ENCODE data around the gene HDAC7.
A peak's percentile ranks its signal among the peaks of the same experiment; 100 is the strongest.

Gene HDAC7

DNA sequence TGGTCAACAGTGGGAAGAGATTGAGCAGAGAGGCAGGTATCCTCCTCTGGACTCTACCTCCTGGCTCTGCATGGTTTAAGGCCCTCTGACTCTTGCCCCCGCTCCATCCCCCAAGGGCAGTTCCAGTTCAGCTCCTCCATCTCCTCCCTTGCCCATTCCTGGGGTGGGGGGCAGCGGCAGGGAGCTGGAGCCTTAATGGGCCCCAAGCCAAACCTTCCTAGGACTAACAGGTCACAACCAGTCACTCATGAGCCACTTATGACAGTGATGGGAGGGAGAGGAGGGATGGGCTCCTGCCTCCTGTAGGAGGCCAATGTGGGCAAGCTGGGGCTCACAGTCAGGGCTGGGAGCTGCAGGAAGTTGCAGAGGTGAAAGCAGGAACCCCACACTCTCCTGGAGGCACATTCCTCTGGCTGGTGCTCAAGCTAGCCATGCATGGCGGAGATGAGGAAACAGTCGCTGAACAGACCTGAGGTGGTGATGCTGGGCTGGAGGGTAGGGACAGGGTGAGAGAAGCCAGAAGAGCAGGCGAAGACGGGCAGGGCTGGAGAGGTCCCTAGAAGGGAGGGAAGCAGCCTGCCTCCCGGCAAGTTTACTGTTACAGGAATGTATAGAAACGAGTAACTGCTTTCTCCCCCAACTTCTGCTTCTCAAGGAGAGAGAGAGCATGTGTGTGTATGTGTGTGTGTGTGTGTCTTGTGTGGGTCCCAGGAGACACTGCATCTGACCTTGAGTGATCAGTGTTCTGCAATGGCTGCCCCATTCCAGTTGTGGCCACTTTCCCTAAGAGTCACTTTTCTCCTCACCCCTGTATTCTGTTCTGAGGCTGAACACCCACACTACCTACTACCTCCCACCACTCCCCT lies 56.0 kb downstream of the HDAC7 start:
- H3K4me3 ChIP-seq (ENCODE audit: control insufficient read depth, low read depth, low read length), result no peak overlapping the region
- DNase-seq (ENCODE audit: low read depth), result no peak
- TF ChIP-seq, protein P1, sequence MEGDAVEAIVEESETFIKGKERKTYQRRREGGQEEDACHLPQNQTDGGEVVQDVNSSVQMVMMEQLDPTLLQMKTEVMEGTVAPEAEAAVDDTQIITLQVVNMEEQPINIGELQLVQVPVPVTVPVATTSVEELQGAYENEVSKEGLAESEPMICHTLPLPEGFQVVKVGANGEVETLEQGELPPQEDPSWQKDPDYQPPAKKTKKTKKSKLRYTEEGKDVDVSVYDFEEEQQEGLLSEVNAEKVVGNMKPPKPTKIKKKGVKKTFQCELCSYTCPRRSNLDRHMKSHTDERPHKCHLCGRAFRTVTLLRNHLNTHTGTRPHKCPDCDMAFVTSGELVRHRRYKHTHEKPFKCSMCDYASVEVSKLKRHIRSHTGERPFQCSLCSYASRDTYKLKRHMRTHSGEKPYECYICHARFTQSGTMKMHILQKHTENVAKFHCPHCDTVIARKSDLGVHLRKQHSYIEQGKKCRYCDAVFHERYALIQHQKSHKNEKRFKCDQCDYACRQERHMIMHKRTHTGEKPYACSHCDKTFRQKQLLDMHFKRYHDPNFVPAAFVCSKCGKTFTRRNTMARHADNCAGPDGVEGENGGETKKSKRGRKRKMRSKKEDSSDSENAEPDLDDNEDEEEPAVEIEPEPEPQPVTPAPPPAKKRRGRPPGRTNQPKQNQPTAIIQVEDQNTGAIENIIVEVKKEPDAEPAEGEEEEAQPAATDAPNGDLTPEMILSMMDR (conservative IDR thresholded peaks at IDR 0.05; ENCODE audit: control insufficient read depth, insufficient read depth, low read depth, low read length), result no peak

DNA sequence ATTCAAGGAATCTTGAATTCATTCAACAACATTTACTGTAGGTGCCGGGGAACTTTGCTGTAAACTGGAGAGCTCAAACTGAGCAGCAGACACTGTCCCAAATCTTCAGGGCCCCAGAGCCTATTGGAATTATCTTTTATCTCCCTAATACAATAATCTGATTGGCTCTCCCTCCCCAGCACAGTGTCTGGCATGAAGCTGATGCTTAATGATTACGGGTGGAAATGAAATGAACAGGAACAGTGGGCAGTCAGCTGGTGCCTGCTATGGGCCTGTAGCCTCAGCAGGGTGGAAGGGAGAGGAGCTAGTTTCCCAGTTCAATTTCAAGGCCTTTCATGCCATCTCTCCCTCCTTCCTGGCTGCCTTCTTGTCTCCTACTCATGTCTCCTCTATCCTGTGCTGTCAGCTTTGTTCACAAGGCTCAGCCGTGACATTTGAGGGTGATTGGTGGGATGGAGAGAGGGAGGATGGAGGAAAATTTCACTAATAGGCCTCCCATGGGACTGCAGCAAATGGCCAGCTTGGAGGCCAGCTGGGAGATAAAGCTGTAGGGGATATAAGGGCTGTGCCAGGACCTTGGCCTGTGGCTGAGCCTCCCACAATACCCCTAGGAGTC lies 56.7 kb downstream of the HDAC7 start:
- TF ChIP-seq, protein P1 (conservative IDR thresholded peaks at IDR 0.05; ENCODE audit: control insufficient read depth, insufficient read depth, low read depth, low read length), result no peak
- DNase-seq (ENCODE audit: low read depth), result no peak
- no peak overlapping the region for H3K4me3 ChIP-seq (ENCODE audit: control insufficient read depth, low read depth, low read length)

DNA sequence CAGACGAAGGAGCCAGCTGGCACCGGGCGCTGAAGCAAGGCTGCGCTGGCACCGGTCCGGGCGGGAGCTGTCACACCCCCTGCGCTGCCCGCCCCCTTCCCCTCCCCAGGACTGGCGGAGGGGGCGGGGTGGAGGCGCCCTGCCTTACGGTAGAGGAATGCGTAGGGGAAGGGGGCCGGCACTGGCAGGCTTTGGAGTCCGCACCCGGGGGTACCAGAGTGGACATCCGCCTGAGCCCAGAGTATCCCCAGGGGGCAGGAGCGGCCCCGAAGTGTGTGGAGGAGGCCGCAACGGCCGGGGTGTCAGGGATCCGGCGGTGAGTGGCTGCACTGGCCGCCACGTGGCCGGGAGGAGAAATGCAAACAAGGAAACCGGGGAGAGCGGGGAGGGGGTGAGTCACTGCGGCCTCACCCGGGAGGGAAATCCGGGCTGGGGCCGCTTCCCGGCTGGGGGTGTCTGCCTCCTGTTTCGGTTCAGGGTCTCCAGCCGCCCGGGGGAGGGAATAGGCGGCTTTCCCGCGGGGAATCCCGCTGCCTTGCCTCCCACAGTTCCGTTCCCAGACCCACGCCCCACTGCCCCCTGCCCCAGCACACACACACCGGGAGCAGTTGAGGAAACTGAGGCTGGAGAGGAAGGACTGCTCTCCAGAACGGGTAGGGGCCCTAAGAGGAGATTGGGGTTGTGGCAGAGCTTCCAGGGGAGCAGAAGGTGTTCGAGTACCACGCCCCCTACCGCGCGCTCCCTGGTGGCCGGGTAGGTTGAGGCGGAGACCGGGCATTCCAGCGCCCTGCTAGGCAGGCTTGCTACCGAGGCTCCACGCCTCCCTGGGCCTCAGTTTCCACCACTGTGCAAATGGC lies 60.6 kb downstream of the HDAC7 start, which contains the start of gene RAPGEF3:
Gene RAPGEF3, minus strand, starts transcription at position 47 of the 857 bp plus-strand sequence. CDS start 324 bp downstream, outside the sequence.
- H3K4me3 ChIP-seq (ENCODE audit: control insufficient read depth, low read depth, low read length), result peak within 1 kb of the TSS; percentile 62
- peak; percentile 71 for DNase-seq (ENCODE audit: low read depth)
- TF ChIP-seq, protein P1 (conservative IDR thresholded peaks at IDR 0.05; ENCODE audit: control insufficient read depth, insufficient read depth, low read depth, low read length), result peak; percentile 43

DNA sequence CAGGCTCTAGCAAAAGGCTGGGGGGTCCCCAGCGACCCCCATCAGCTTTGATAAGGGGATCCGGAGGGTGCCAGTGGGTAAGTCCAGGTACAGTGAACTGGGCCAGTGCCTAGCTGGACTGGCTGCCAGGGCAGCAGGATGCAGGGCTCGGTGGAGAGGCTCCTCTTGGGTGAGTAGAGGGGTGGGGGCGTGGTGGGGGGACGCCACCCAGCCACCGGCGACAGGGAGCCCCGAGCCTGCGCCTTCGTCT lies 61.2 kb downstream of the HDAC7 start:
- TF ChIP-seq, protein P1 (conservative IDR thresholded peaks at IDR 0.05; ENCODE audit: control insufficient read depth, insufficient read depth, low read depth, low read length), result no peak
- H3K4me3 ChIP-seq (ENCODE audit: control insufficient read depth, low read depth, low read length), result peak overlapping the region; percentile 62
- no peak for DNase-seq (ENCODE audit: low read depth)

DNA sequence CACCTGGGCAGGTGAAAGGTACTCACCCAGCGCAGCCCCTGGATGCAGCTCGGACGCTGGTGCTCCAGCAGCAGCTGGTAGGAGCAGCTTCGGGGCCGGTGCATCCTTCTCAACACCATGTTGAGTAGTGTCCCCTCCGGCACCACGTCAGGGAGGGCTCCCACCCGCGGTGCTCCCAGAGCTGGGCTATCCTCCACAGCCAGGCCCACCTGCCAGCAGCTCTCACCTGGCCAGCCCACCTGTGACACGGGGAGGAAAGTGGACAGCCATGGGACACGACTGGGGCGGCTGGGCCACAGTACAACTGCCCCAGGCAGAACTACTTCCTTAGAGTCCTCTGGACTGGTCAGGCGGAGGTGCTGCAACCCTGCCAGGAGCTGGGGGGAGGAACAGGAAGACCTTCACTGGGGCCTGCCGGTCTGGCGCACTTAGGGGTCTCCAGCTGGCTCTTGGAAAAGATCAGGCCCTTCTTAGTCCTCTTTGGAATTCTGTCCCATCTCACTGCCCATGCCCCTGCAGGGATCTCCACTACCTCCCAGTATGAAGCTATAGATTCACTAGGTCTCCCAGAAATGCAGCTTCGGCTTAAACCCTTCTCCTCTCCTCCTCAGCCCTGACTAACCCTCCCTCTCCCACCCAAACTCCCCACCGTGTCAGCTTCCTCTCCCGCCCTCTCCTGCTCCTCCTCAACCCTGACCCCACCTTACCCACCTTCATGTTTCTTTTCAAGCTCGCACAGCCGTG lies 61.7 kb downstream of the HDAC7 start:
- H3K4me3 ChIP-seq (ENCODE audit: control insufficient read depth, low read depth, low read length), result peak overlapping the region; percentile 62
- DNase-seq (ENCODE audit: low read depth), result no peak
- TF ChIP-seq, protein P1 (conservative IDR thresholded peaks at IDR 0.05; ENCODE audit: control insufficient read depth, insufficient read depth, low read depth, low read length), result no peak

DNA sequence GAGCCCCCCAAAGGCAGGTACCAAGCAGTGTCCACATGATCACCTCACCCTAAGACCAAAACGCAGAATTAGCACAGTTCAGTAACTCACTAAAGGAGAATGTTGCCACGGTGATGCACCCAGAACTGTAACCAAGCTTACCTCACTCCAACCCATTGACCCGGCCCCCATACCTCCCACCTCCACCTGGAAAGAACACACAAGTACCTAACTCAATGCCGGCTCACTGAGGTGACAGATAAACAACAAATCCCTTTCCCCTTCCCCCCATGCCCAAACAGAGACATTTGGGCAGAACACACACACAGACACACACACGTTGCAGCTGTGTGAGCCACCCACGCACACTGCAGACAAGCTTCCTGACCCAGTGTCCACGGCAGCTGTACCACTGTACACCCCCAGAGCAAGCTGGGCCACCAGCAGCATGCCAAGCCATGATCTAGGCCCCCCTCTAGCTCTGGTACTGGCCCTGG lies 62.3 kb downstream of the HDAC7 start:
- H3K4me3 ChIP-seq (ENCODE audit: control insufficient read depth, low read depth, low read length), result no peak overlapping the region
- TF ChIP-seq, protein P1 (conservative IDR thresholded peaks at IDR 0.05; ENCODE audit: control insufficient read depth, insufficient read depth, low read depth, low read length), result no peak
- no peak for DNase-seq (ENCODE audit: low read depth)

Data from fibroblast of mammary gland (primary cell).